Fibroblast of the aortic adventitia (primary cell): ENCODE data around the gene ARHGAP11A. TPM values are rescaled to one million over a fixed set of nuclear protein-coding genes. Genes with fewer than 3 reads are reported as not detected.

Source experiments
- DNase-seq: peaks from one replicate; pipeline ENCODE4 v3.0.0-alpha.2; 2010; ENCODE audit warnings: low read depth
- H3K4me3 ChIP-seq: 2 replicates; pipeline ENCODE4 v1.5.1; 2011; ENCODE audit warnings: low read depth, mild to moderate bottlenecking, control low read depth, low read length, moderate library complexity
- CTCF ChIP-seq: IDR thresholded peaks from 2 replicates; pipeline ENCODE4 v1.5.1; 2011; ENCODE audit warnings: mild to moderate bottlenecking, low read length, control low read depth, inconsistent platforms; ENCODE audit not compliant: insufficient read depth
- small RNA-seq: library from RNA; depleted of rRNA; stranded (forward); fragments of <200 nt; gene quantifications from one replicate; pipeline ENCODE3, GENCODE V24; 2012
- total RNA-seq: library from RNA; depleted of rRNA; stranded (reverse); fragments of >200 nt; gene quantifications from 2 replicates; pipeline ENCODE4 v1.2.3, GENCODE V29; 2012; ENCODE audit warnings: low replicate concordance

Gene ARHGAP11A
- total RNA-seq, 1 donor: 33.9 TPM

GRCh38 chr15:32687556-32687955 lies 72.3 kb downstream of the ARHGAP11A start:
- no peak overlapping the region for H3K4me3 ChIP-seq
- DNase-seq: no peak
- no peak for TF ChIP-seq CTCF

- H3K4me3 ChIP-seq: no peak overlapping the region
- no peak for DNase-seq
- no peak for TF ChIP-seq CTCF
These were observed 72.9 kb downstream of the ARHGAP11A start for GRCh38 chr15:32688151-32688639.

Small RNAs within 50 kb of the gene (small RNA-seq; reads per million reads assigned to genes)
- not detected for gene RN7SL286P

Other genes with a start within 250 kb of the ARHGAP11A start
- gene GOLGA8K, start 212.2 kb upstream of the ARHGAP11A start, total RNA-seq: 0.65 TPM in 1 of 2 replicates, not detected in the other
- gene GOLGA8O, start 159.9 kb upstream of the ARHGAP11A start, total RNA-seq: 0.09 and 0.33 TPM in 2 replicates
- gene GOLGA8N, start 22.0 kb upstream of the ARHGAP11A start, total RNA-seq: 1.8 and 5.7 TPM in 2 replicates
- gene SCG5, start 26.2 kb downstream of the ARHGAP11A start, total RNA-seq: 11.7 and 16.7 TPM in 2 replicates
- gene GREM1, start 102.5 kb downstream of the ARHGAP11A start, total RNA-seq: 25.1 and 181 TPM in 2 replicates